H9 (cell line): Measurements from ENCODE around the gene WNT3A. TPM values are rescaled to one million over a fixed set of nuclear protein-coding genes. Genes with fewer than 3 reads are reported as not detected.

Experiments used
- DNase-seq: peaks from one replicate; pipeline ENCODE4 v3.0.0-alpha.2; 2017
- H2AFZ ChIP-seq: one replicate; pipeline ENCODE4 v1.6.1; 2013; ENCODE audit warnings: mild to moderate bottlenecking, low read length, control low read depth, moderate library complexity
- H2AK5ac ChIP-seq: 2 replicates; pipeline ENCODE4 v1.6.1; 2013; ENCODE audit warnings: low read length, control low read depth, mixed read lengths; ENCODE audit not compliant: insufficient read length
- H2BK120ac ChIP-seq: one replicate; pipeline ENCODE4 v1.6.1; 2013; ENCODE audit warnings: low read depth, mild to moderate bottlenecking, low read length, control low read depth, inconsistent platforms; ENCODE audit not compliant: poor library complexity, severe bottlenecking
- H2BK12ac ChIP-seq: 2 replicates; pipeline ENCODE4 v1.6.1; 2013; ENCODE audit warnings: low read length, control low read depth, mixed read lengths, low read depth; ENCODE audit not compliant: insufficient read length
- H2BK15ac ChIP-seq: 2 replicates; pipeline ENCODE4 v1.6.1; 2013; ENCODE audit warnings: low read depth, low read length, control low read depth
- H2BK20ac ChIP-seq: one replicate; pipeline ENCODE4 v1.6.1; 2013; ENCODE audit warnings: low read depth, mild to moderate bottlenecking, low read length, control low read depth, inconsistent platforms; ENCODE audit not compliant: poor library complexity, severe bottlenecking
- H2BK5ac ChIP-seq: 2 replicates; pipeline ENCODE4 v1.6.1; 2013; ENCODE audit warnings: low read length, control low read depth, mixed read lengths; ENCODE audit not compliant: insufficient read length
- H3K14ac ChIP-seq: 2 replicates; pipeline ENCODE4 v1.6.1; 2013; ENCODE audit warnings: low read length, control low read depth; ENCODE audit not compliant: insufficient read depth
- H3K18ac ChIP-seq: 2 replicates; pipeline ENCODE4 v1.6.1; 2013; ENCODE audit warnings: low read depth, mild to moderate bottlenecking, mixed read lengths, low read length, control low read depth; ENCODE audit not compliant: insufficient read length
- H3K23ac ChIP-seq: 2 replicates; pipeline ENCODE4 v1.6.1; 2013; ENCODE audit warnings: low read length, control low read depth, mixed read lengths, low read depth; ENCODE audit not compliant: insufficient read length
- H3K23me2 ChIP-seq: 2 replicates; pipeline ENCODE4 v1.6.1; 2013; ENCODE audit warnings: low read depth, mild to moderate bottlenecking, mixed read lengths, low read length, control low read depth; ENCODE audit not compliant: insufficient read length, poor library complexity, severe bottlenecking
- H3K27ac ChIP-seq: 2 replicates; pipeline ENCODE4 v1.5.1; 2013; ENCODE audit warnings: low read length, control low read depth, mixed read lengths, low read depth; ENCODE audit not compliant: insufficient read length
- H3K27me3 ChIP-seq: 2 replicates; pipeline ENCODE4 v1.6.1; 2013; ENCODE audit warnings: low read length, control low read depth, inconsistent platforms; ENCODE audit not compliant: insufficient read depth
- H3K4ac ChIP-seq: 2 replicates; pipeline ENCODE4 v1.6.1; 2013; ENCODE audit warnings: low read depth, mild to moderate bottlenecking, control low read depth, inconsistent platforms, low read length, moderate library complexity
- H3K4me1 ChIP-seq: 2 replicates; pipeline ENCODE4 v1.6.1; 2013; ENCODE audit warnings: low read length, control low read depth, inconsistent platforms; ENCODE audit not compliant: insufficient read depth
- H3K4me2 ChIP-seq: 2 replicates; pipeline ENCODE4 v1.6.1; 2013; ENCODE audit warnings: low read length, control low read depth, mixed read lengths; ENCODE audit not compliant: insufficient read length, insufficient read depth
- H3K56ac ChIP-seq: 2 replicates; pipeline ENCODE4 v1.6.1; 2013; ENCODE audit warnings: low read depth, mild to moderate bottlenecking, mixed read lengths, low read length, control low read depth; ENCODE audit not compliant: insufficient read length
- H3K79me1 ChIP-seq: 2 replicates; pipeline ENCODE4 v1.6.1; 2013; ENCODE audit warnings: low read depth, mild to moderate bottlenecking, moderate library complexity, low read length, control low read depth, inconsistent platforms; ENCODE audit not compliant: insufficient read depth, poor library complexity, severe bottlenecking
- H3K79me2 ChIP-seq: 2 replicates; pipeline ENCODE4 v1.6.1; 2013; ENCODE audit warnings: low read length, control low read depth, inconsistent platforms; ENCODE audit not compliant: insufficient read depth
- H3K9ac ChIP-seq: 2 replicates; pipeline ENCODE4 v1.6.1; 2013; ENCODE audit warnings: low read length, control low read depth, mixed read lengths; ENCODE audit not compliant: insufficient read length; ENCODE audit errors: extremely low read depth
- H3K9me3 ChIP-seq: one replicate; pipeline ENCODE4 v1.6.1; 2013; ENCODE audit warnings: low read depth, low read length, inconsistent platforms; ENCODE audit not compliant: control insufficient read depth
- H3T11ph ChIP-seq: one replicate; pipeline ENCODE4 v1.6.1; 2013; ENCODE audit warnings: mild to moderate bottlenecking, low read length, control low read depth, inconsistent platforms
- H4K20me1 ChIP-seq: one replicate; pipeline ENCODE4 v1.6.1; 2013; ENCODE audit not compliant: control insufficient read depth, insufficient read length, insufficient read depth
- H4K5ac ChIP-seq: 2 replicates; pipeline ENCODE4 v1.6.1; 2013; ENCODE audit warnings: low read depth, mild to moderate bottlenecking, mixed read lengths, low read length, control low read depth; ENCODE audit not compliant: insufficient read length
- H4K8ac ChIP-seq: replicated peaks from 2 replicates; pipeline ENCODE4 v1.6.1; 2013; ENCODE audit warnings: low read length, control low read depth, mixed read lengths, low read depth; ENCODE audit not compliant: insufficient read length
- H4K91ac ChIP-seq: 2 replicates; pipeline ENCODE4 v1.6.1; 2013; ENCODE audit warnings: low read depth, mild to moderate bottlenecking, moderate library complexity, mixed read lengths, low read length, control low read depth; ENCODE audit not compliant: insufficient read length
- H3K27ac Mint-ChIP-seq, 3 experiments: 2 replicates in 2 of 3; 3 replicates in 1 of 3; pipeline ENCODE4 v1.8.0; 2020 to 2021; ENCODE audit warnings: mixed read lengths in 3 of 3, mild to moderate bottlenecking in 1 of 3, moderate library complexity in 1 of 3
- H3K27me3 Mint-ChIP-seq: 2 replicates; pipeline ENCODE4 v1.8.0; 2021; ENCODE audit warnings: low read depth, mild to moderate bottlenecking, moderate library complexity, mixed read lengths
- H3K36me3 Mint-ChIP-seq, 3 experiments: 2 replicates in 2 of 3; 3 replicates in 1 of 3; pipeline ENCODE4 v1.8.0; 2020 to 2021; ENCODE audit warnings: low read depth in 3 of 3, mixed read lengths in 3 of 3; ENCODE audit not compliant: insufficient read depth in 1 of 3
- H3K4me1 Mint-ChIP-seq, 2 experiments: 2 replicates each; pipeline ENCODE4 v1.8.0; 2020; ENCODE audit warnings: mixed read lengths in 2 of 2
- H3K4me3 Mint-ChIP-seq, 2 experiments: 2 replicates in 1 of 2; 3 replicates in 1 of 2; pipeline ENCODE4 v1.8.0; 2020 to 2021; ENCODE audit warnings: mild to moderate bottlenecking in 2 of 2, mixed read lengths in 2 of 2, moderate library complexity in 1 of 2
- H3K9me3 Mint-ChIP-seq, 2 experiments: 2 replicates in 1 of 2; 3 replicates in 1 of 2; pipeline ENCODE4 v1.8.0; 2020; ENCODE audit warnings: mild to moderate bottlenecking in 2 of 2, mixed read lengths in 2 of 2, moderate library complexity in 1 of 2
- WGBS: extraction: QIAGEN DNeasy Blood & Tissue Kit; methylation state at CpG from one replicate; pipeline ENCODE4 v1.1.7; 2013; ENCODE audit warnings: missing lambda C conversion rate, low lambda C conversion rate, mixed read lengths; ENCODE audit not compliant: insufficient read length; ENCODE audit errors: extremely low coverage; 5-methylcytosine and 5-hydroxymethylcytosine counted together
- total RNA-seq: library from RNA; stranded (reverse); gene quantifications from 2 replicates; pipeline ENCODE4 v1.2.1, GENCODE V29; 2021
- TF ChIP-seq, protein P1 (sequence below): fragments of 200-600 bp; sonication (generic); conservative IDR thresholded peaks from 3 replicates; pipeline ENCODE4 v1.8.0; 2021; ENCODE audit warnings: antibody characterized with exemption, mild to moderate bottlenecking

Gene WNT3A
- total RNA-seq, 1 experiment from 2014 or later: 0.17 TPM

DNA sequence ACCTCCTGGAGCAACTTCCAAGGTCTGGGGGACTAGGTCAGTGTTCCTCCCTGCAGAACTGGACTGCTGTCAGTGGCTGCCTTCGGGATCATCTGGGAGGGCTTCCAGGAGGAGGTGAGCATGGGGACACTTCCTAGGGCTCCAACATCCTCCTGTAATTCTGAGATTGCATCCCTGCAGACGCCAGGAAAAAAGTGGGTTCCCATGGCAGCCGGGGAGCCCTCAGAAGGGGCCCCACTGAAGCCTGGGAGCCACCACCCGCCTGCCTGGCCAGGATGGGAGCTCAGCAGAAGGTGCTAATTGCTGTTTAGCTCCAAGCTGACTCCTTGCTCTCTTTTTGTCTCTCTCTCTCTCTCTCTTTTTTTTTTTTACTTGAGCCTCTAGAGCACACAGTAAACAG lies 59.6 kb downstream of the WNT3A start:
- no peak overlapping the region for H2AFZ ChIP-seq
- Mint-ChIP-seq H3K4me1 (peaks cover 0 to 2% of the 10 kb centered on the region in 2 experiments; a peak in 1 of 4 replicates), H3K27me3 (peaks cover 76% of the 10 kb centered on the region), H3K27ac (no peak overlapping the region; a peak in 1 of 7 replicates), H3K4me3 (no peak overlapping the region), H3K36me3 (no peaks in the 10 kb centered on the region), H3K9me3 (no peaks in the 10 kb centered on the region; a peak in 1 of 5 replicates)
- H4K5ac ChIP-seq: no peak overlapping the region
- TF ChIP-seq, protein P1, sequence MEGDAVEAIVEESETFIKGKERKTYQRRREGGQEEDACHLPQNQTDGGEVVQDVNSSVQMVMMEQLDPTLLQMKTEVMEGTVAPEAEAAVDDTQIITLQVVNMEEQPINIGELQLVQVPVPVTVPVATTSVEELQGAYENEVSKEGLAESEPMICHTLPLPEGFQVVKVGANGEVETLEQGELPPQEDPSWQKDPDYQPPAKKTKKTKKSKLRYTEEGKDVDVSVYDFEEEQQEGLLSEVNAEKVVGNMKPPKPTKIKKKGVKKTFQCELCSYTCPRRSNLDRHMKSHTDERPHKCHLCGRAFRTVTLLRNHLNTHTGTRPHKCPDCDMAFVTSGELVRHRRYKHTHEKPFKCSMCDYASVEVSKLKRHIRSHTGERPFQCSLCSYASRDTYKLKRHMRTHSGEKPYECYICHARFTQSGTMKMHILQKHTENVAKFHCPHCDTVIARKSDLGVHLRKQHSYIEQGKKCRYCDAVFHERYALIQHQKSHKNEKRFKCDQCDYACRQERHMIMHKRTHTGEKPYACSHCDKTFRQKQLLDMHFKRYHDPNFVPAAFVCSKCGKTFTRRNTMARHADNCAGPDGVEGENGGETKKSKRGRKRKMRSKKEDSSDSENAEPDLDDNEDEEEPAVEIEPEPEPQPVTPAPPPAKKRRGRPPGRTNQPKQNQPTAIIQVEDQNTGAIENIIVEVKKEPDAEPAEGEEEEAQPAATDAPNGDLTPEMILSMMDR: no peak
- no peak overlapping the region for H3K23ac ChIP-seq
- H2BK20ac ChIP-seq: no peak overlapping the region
- WGBS: no CpG with 5 or more reads among the region's 4 CpGs
- no peaks in the 10 kb centered on the region for H3K4me1 ChIP-seq
- H3T11ph ChIP-seq: no peak overlapping the region
- DNase-seq: no peak
- no peaks in the 10 kb centered on the region for H3K23me2 ChIP-seq
- H3K79me2 ChIP-seq: no peaks in the 10 kb centered on the region
- H3K27me3 ChIP-seq: peaks cover 54% of the 10 kb centered on the region; the same call in 1 of the 2 replicates
- H2BK15ac ChIP-seq: no peak overlapping the region
- H3K9ac ChIP-seq: no peak overlapping the region
- no peak overlapping the region for H2BK5ac ChIP-seq
- H4K20me1 ChIP-seq: no peaks in the 10 kb centered on the region
- no peak overlapping the region for H4K8ac ChIP-seq
- H3K79me1 ChIP-seq: no peaks in the 10 kb centered on the region
- no peak overlapping the region for H3K27ac ChIP-seq
- H3K18ac ChIP-seq: no peak overlapping the region
- H4K91ac ChIP-seq: no peak overlapping the region
- no peak overlapping the region for H3K4me2 ChIP-seq
- no peak overlapping the region for H3K56ac ChIP-seq
- H2AK5ac ChIP-seq: no peak overlapping the region
- H3K14ac ChIP-seq: no peak overlapping the region
- no peak overlapping the region for H2BK12ac ChIP-seq
- H2BK120ac ChIP-seq: no peak overlapping the region
- H3K9me3 ChIP-seq: no peaks in the 10 kb centered on the region
- H3K4ac ChIP-seq: no peak overlapping the region
